GM21367 (cell line): ENCODE data around the gene FGFRL1.

Experiments
- ATAC-seq: cut with Tn5 transposase; IDR thresholded peaks from one replicate; pipeline ENCODE4 v1.9.1; 2021; ENCODE audit not compliant: unreplicated experiment

FGFRL1 gene

GRCh38 chr4:1021386-1022050 lies 10.1 kb downstream of the FGFRL1 start:
- peak; percentile 50 for ATAC-seq

GRCh38 chr4:1022051-1022738 lies 10.8 kb downstream of the FGFRL1 start:
- no peak for ATAC-seq

- no peak for ATAC-seq
These were observed 11.3 kb downstream of the FGFRL1 start for GRCh38 chr4:1022739-1023066.

- no peak for ATAC-seq
These were observed 11.7 kb downstream of the FGFRL1 start for GRCh38 chr4:1023075-1023640.

- no peak for ATAC-seq
These were observed 12.7 kb downstream of the FGFRL1 start for GRCh38 chr4:1023895-1024740.

DNA sequence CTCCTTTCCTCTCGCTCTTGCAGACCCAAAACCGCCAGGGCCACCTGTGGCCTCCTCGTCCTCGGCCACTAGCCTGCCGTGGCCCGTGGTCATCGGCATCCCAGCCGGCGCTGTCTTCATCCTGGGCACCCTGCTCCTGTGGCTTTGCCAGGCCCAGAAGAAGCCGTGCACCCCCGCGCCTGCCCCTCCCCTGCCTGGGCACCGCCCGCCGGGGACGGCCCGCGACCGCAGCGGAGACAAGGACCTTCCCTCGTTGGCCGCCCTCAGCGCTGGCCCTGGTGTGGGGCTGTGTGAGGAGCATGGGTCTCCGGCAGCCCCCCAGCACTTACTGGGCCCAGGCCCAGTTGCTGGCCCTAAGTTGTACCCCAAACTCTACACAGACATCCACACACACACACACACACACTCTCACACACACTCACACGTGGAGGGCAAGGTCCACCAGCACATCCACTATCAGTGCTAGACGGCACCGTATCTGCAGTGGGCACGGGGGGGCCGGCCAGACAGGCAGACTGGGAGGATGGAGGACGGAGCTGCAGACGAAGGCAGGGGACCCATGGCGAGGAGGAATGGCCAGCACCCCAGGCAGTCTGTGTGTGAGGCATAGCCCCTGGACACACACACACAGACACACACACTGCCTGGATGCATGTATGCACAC lies 13.6 kb downstream of the FGFRL1 start:
- ATAC-seq, result no peak

DNA sequence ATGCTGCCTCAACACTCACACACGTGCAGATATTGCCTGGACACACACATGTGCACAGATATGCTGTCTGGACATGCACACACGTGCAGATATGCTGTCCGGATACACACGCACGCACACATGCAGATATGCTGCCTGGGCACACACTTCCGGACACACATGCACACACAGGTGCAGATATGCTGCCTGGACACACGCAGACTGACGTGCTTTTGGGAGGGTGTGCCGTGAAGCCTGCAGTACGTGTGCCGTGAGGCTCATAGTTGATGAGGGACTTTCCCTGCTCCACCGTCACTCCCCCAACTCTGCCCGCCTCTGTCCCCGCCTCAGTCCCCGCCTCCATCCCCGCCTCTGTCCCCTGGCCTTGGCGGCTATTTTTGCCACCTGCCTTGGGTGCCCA lies 14.7 kb downstream of the FGFRL1 start:
- ATAC-seq, result peak; percentile 46

GRCh38 chr4:1027219-1027914 lies 15.9 kb downstream of the FGFRL1 start:
- no peak for ATAC-seq

- ATAC-seq, result no peak
These were observed 16.5 kb downstream of the FGFRL1 start for GRCh38 chr4:1027915-1028238.

- no peak for ATAC-seq
These were observed 17.3 kb downstream of the FGFRL1 start for GRCh38 chr4:1028574-1029220.

DNA sequence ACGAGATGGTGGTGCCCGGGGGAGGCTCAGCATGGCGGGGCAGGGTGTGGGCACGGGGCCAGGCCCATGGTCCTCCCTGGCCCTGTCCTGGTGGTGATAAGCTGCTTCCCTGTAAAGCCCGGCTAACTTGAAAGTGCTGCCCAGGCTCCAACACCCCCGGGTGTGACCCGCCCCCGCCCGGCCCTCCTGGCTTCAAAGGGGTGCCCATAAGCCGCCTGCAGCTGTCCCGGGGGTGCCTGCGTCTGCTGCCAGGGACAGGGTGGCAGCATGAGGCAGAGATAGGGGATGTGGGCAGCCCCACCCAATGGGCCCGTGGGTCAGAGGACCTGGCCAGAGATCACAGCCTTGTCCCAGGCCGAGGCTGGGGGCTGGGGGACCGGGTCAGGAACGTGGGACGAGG lies 18.1 kb downstream of the FGFRL1 start:
- ATAC-seq, result no peak

DNA sequence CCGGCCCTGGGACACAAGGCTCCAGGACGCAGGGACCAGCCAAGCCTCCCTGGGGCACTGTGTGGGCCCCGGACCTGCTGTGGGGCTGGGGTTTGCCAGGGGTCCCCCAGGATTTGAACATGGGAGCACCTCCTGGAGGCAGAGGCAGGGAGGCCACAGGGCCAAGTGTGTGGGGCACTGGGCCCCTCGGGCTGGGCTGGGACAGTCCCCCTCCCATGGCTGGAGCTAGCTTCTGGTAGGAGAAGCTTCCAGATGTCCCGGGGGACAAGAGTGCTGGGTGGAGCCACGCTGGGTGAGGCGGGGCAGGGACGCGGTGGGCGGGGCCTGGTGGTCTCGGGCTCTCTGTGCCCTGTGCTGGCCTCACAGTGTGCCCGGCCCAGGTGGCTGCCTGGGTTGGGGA lies 18.6 kb downstream of the FGFRL1 start:
- no peak for ATAC-seq

- ATAC-seq, result no peak
These were observed 19.1 kb downstream of the FGFRL1 start for GRCh38 chr4:1030559-1030958.

DNA sequence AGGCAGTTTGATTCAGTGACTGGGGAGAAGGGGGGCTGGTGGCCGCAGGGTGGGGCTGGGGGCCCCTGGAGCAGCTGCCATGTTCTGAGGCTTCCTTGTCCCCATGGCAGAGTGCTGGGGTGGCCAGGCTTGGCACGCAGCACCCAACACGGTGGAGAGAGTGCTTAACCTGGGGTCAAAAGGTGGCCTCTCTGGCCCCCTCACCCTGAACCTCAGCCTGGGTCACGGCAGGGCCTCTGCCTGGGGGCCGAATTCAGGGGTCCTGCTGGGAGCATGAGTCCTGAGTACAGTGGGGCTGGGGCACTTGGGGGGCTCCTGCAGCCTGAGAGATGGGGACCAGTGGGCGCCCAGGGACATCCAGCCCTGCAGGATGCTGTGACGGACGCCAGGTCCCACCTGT lies 19.9 kb downstream of the FGFRL1 start:
- no peak for ATAC-seq

DNA sequence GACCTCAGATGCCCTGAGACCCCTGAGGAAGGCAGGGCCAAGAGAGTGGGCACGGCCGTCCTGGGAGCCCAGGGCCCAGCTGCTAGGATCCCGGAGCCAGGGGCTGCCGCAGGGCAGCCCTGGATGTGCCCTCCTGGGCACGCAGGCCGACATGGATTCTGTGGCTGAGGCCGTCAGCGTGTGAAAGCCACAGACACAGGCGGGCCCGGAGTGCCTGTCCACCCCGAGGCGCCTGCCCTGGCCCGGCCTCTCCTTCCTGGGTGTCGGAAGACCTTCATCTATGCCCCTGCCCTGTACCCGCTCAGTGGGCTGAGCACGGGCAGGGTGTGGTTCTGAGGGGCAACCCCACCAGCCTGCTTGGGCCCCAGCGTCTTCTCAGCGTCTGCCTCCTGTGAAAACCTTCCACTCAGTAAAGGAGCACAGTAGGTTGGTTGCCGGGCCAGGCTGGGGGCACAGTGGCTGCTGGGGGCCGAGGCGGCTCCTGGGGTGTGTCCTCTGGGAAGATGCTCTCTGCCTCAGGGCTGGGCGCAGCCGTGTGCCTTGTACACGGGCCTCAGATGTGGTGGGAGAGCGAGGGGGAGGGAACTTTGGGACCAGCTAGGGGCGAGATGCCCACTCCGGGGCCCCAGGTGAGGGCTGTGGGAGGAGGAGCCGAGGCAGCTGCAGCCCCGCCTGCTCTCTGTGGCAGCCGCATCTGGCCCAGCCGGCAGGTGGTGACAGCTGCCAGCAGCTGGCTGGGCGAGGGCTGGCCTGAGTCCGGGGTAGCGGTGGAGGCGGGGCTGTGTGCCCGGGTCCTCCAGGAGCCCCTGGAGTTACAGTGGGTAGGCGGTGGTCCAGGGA lies 20.8 kb downstream of the FGFRL1 start:
- ATAC-seq, result no peak

DNA sequence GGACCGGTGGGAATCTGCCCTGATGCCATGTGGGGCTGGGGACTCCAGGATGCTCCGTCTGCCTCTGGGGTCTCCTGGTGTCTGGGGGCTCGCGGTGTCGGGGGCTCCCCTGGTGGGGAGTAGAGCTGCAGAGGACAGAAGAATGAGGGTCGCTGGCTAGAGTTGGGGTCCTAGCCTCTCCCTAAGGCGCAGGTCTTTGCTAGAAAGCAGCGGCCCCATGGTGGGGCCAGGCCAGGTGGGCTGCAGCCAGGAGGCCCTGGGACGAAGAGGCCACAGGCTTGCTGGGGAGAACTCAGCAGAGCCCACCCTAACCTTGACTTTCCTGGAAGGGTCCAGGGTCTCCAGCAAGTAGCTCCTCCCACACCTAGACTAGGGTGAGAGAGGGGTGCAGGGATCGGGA lies 21.4 kb downstream of the FGFRL1 start:
- no peak for ATAC-seq

- no peak for ATAC-seq
These were observed 22.6 kb downstream of the FGFRL1 start for GRCh38 chr4:1033840-1034551.

DNA sequence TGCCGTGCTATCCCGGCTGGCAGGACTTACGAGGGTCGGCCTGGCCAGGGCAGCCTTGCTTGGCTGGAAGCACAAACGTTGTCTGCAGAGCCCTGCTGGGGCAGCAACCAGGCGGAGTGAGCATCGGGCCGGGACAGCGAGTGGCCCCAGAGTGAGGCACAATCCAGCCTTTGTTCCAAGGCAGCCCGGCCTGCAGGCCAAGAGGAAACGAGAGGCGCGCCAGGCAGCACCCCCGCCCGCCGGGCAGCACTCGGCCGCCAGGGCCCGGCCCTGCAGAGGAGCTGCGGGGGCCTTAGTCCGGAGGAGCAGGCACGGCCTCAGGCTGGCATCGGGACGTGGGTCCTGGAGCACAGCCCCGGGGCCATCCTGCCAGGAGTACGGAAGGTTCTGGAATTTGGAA lies 24.1 kb downstream of the FGFRL1 start:
- no peak for ATAC-seq

GRCh38 chr4:1036095-1036494 lies 24.7 kb downstream of the FGFRL1 start:
- no peak for ATAC-seq
